ENCODE data around the gene OPCML.

OPCML gene

GRCh38 chr11:133531971-133532651 lies at the start of gene OPCML:
OPCML (minus strand) TSS chr11:133532501.
- DNase-seq (ENCODE audit: low read depth, low spot score), result no peak
- POLR2A ChIA-PET, result no interaction called here
- CTCF ChIA-PET, result no interaction called here
- H3K4me3 ChIP-seq (ENCODE audit: low read depth, low read length), result no peak within 1 kb of the TSS
- no peak for TF ChIP-seq CTCF (IDR thresholded peaks at IDR 0.05; ENCODE audit: insufficient read depth, low read length, missing control alignments)

GRCh38 chr11:133581091-133581490 lies 48.8 kb upstream of the OPCML start:
- ChIA-PET CTCF (no interaction called here), POLR2A (no interaction called here)
- H3K4me3 ChIP-seq (ENCODE audit: low read depth, low read length), result no peak overlapping the region

GRCh38 chr11:133579165-133580031 lies 47.1 kb upstream of the OPCML start:
- TF ChIP-seq CTCF (IDR thresholded peaks at IDR 0.05; ENCODE audit: insufficient read depth, low read length, missing control alignments), result no peak
- POLR2A ChIA-PET, result no interaction called here
- no peak for DNase-seq (ENCODE audit: low read depth, low spot score)
- H3K4me3 ChIP-seq (ENCODE audit: low read depth, low read length), result no peak overlapping the region
- CTCF ChIA-PET, result no interaction called here

More at GRCh38 chr11:133581091-133581490, 48.8 kb upstream of the OPCML start:
- no peak for TF ChIP-seq CTCF (IDR thresholded peaks at IDR 0.05; ENCODE audit: insufficient read depth, low read length, missing control alignments)
- no peak for DNase-seq (ENCODE audit: low read depth, low spot score)

- ChIA-PET POLR2A (no interaction called here), CTCF (no interaction called here)
- no peak for TF ChIP-seq CTCF (IDR thresholded peaks at IDR 0.05; ENCODE audit: insufficient read depth, low read length, missing control alignments)
- no peak overlapping the region for H3K4me3 ChIP-seq (ENCODE audit: low read depth, low read length)
- no peak for DNase-seq (ENCODE audit: low read depth, low spot score)
These were observed 45.1 kb upstream of the OPCML start for GRCh38 chr11:133577403-133577802.

- no peak overlapping the region for H3K4me3 ChIP-seq (ENCODE audit: low read depth, low read length)
- TF ChIP-seq CTCF (IDR thresholded peaks at IDR 0.05; ENCODE audit: insufficient read depth, low read length, missing control alignments), result no peak
- CTCF ChIA-PET, result no interaction called here
- DNase-seq (ENCODE audit: low read depth, low spot score), result no peak
- POLR2A ChIA-PET, result no interaction called here
These were observed 44.0 kb upstream of the OPCML start for GRCh38 chr11:133576351-133576750.

GRCh38 chr11:133573081-133573480 lies 40.8 kb upstream of the OPCML start:
- H3K4me3 ChIP-seq (ENCODE audit: low read depth, low read length), result no peak overlapping the region
- ChIA-PET POLR2A (no interaction called here), CTCF (no interaction called here)
- no peak for TF ChIP-seq CTCF (IDR thresholded peaks at IDR 0.05; ENCODE audit: insufficient read depth, low read length, missing control alignments)
- no peak for DNase-seq (ENCODE audit: low read depth, low spot score)
